Testis (tissue), 3 donors: ENCODE results near the gene SHISA7. TPM values are rescaled to one million over a fixed set of nuclear protein-coding genes. Genes with fewer than 3 reads are reported as not detected.
"Not testable (repeated sequence)": the region's sequence is repeated elsewhere in the genome, so short reads cannot be mapped to it uniquely, and the experiment has no call there.

Experiments used
- DNase-seq: peaks from one replicate; pipeline ENCODE4 v3.0.0-alpha.2; 2019
- H3K27ac ChIP-seq, 2 donors: fragments of 200-600 bp; sonication (generic); one replicate each; pipeline ENCODE4 v1.5.1; 2019
- H3K27me3 ChIP-seq: fragments of 200-600 bp; sonication (generic); one replicate; pipeline ENCODE4 v1.5.1; 2019
- H3K36me3 ChIP-seq: fragments of 200-600 bp; sonication (generic); one replicate; pipeline ENCODE4 v1.5.1; 2017; ENCODE audit warnings: low read depth; ENCODE audit errors: missing control alignments
- H3K4me1 ChIP-seq: fragments of 200-600 bp; sonication (generic); one replicate; pipeline ENCODE4 v1.5.1; 2019
- H3K4me3 ChIP-seq, 2 donors: fragments of 200-600 bp; sonication (generic); one replicate each; pipeline ENCODE4 v1.5.1; 2017 to 2019
- H3K9me3 ChIP-seq: fragments of 200-600 bp; sonication (generic); one replicate; pipeline ENCODE4 v1.5.1; 2017
- POLR2A ChIP-seq: fragments of 450-650 bp; IDR thresholded peaks from one replicate; pipeline ENCODE4 v1.6.1; 2017; ENCODE audit warnings: antibody characterized with exemption, mild to moderate bottlenecking, moderate library complexity
- WGBS, 2 donors: methylation state at CpG; one replicate each; pipeline ENCODE4 v1.1.5; 2018; 5-methylcytosine and 5-hydroxymethylcytosine counted together
- intact Hi-C: fragments of 100-400 bp; cut with DNase I; formaldehyde crosslinking; loops from one replicate; pipeline ENCODE4 v1.15.1; 2023; ENCODE audit warnings: low total_unique reads
- polyA plus RNA-seq: library from polyadenylated mRNA; stranded (reverse); fragments of 350-450 nt; fragmentation: Illumina TruSeq; extraction: RNeasy Lipid Tissue Mini Kit (QIAGEN cat#74804); gene quantifications from one replicate; pipeline ENCODE4 v1.2.3, GENCODE V29; 2014; ENCODE audit warnings: low read depth, low replicate concordance; ENCODE audit not compliant: insufficient read depth
- total RNA-seq, 2 donors: library from RNA; depleted of rRNA; stranded (reverse); fragments of >200 nt; gene quantifications; one replicate each; pipeline ENCODE4 v1.2.3, GENCODE V29; 2016
- TF ChIP-seq, protein P1 (sequence below), 3 experiments: fragments of 450-650 bp in 2 of 3; fragments of 200-600 bp in 1 of 3; sonication (generic) in 1 of 3; IDR thresholded peaks; one replicate each; pipeline ENCODE4 v1.5.1; 2016 to 2019; ENCODE audit warnings: antibody characterized with exemption in 3 of 3, mild to moderate bottlenecking in 2 of 3, moderate library complexity in 1 of 3

SHISA7 gene
- total and polyA plus RNA-seq, 3 donors from 2014 or later = 0.43 to 1.0 (median 0.45) TPM

DNA sequence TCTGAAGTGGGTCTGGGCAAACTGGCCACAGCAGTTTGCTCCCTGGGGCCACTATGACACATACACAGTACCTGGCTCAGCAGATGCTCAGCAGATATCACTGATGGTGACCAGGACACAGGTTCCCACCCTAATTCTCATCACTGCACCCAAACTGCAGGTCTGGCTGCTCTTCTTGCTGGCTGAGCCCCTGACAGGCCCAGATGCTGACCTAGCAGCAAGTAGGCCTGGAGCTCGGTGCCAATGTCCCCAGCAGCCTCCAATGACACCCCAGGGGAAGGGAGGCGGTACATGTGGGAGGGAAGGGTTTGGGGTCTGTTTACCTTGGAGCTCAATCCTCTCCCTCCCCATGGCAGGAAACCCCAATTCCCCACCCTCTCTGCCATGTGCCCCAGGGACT, 40.6 kb downstream of the SHISA7 start:
- 43 to 86% methylated on average over 1 to 2 of the region's 2 CpGs for WGBS, 2 donors
- peaks cover 18% of the 10 kb centered on the region for H3K4me1 ChIP-seq
- intact Hi-C loops = no loop called here
- H3K4me3 ChIP-seq = no peak overlapping the region
- no peak for DNase-seq
- TF ChIP-seq POLR2A = no peak
- TF ChIP-seq, protein P1, sequence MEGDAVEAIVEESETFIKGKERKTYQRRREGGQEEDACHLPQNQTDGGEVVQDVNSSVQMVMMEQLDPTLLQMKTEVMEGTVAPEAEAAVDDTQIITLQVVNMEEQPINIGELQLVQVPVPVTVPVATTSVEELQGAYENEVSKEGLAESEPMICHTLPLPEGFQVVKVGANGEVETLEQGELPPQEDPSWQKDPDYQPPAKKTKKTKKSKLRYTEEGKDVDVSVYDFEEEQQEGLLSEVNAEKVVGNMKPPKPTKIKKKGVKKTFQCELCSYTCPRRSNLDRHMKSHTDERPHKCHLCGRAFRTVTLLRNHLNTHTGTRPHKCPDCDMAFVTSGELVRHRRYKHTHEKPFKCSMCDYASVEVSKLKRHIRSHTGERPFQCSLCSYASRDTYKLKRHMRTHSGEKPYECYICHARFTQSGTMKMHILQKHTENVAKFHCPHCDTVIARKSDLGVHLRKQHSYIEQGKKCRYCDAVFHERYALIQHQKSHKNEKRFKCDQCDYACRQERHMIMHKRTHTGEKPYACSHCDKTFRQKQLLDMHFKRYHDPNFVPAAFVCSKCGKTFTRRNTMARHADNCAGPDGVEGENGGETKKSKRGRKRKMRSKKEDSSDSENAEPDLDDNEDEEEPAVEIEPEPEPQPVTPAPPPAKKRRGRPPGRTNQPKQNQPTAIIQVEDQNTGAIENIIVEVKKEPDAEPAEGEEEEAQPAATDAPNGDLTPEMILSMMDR (IDR thresholded peaks at IDR 0.05) = no peak
- no peak overlapping the region for H3K27ac ChIP-seq
- H3K27me3 ChIP-seq = no peaks in the 10 kb centered on the region
- no peaks in the 10 kb centered on the region for H3K9me3 ChIP-seq
- no peaks in the 10 kb centered on the region for H3K36me3 ChIP-seq

DNA sequence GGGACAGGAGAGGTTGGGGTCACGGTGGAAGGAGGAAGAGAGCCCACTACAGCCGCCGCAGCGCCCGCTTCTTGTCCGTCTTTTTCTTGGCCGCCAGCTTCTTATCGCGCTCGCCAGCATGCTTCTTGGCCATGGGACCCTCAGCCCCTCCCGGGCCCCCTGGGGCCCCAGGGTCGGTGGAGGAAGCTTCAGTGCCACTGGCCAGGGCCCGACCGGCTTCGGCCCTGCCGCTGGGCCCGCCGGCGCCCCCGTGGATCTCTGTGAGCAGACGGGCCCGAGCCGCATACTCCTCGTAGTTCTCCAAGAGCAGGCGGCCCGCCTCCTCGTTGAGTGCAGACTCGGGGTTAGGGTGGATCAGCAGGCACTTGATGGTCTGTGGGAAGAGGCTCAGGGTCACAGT, 41.7 kb downstream of the SHISA7 start:
- intact Hi-C loops, H3K27ac ChIP-seq, H3K36me3 ChIP-seq, DNase-seq, H3K9me3 ChIP-seq, H3K4me3 ChIP-seq, H3K27me3 ChIP-seq: not testable (repeated sequence)
- 92% methylated on average over 23 of the region's 28 CpGs; no CpG with 5 or more reads in 1 of the 2 donors for WGBS, 2 donors
- peaks cover 12% of the 10 kb centered on the region for H3K4me1 ChIP-seq

DNA sequence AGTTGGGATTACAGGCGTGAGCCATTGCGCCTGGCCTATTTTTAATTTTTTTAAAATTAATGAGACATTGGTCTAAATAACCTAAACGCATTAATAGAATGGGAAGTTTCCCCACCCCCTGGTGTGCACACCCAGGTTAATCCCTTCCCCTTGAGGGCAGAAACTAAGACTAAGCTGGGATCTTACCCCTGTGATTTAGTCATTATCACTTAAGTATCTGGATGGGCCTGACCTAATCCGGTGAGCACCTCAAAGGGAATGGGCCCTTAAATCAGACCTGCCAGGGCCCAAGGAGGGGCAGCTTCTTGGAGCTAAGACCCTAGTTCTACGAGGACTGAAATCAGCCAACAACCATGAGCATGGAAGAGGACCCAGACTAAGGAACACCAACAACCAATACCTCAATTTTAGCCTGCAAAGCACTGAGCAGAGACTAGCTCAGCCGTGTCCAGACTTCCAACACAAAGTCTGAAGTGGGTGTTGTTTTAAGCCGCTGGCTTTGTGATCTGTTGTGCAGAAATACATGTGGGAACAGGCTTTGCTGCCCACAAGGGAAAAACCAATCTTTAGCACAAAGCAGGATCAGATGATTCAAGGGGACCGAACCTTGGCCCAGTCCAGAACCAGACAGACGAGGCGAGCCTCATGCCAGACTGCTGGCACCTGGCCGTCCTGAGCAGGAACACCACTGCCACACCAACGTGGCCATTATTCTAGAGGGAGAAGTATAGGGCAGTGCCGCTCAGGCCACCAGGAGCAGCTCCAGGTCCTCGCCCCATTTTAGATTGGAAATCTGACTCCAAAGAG, 42.6 kb downstream of the SHISA7 start:
- H3K4me1 ChIP-seq = peaks cover 5% of the 10 kb centered on the region
- no peak for TF ChIP-seq POLR2A
- TF ChIP-seq, protein P1 (IDR thresholded peaks at IDR 0.05) = no peak
- H3K27me3 ChIP-seq = no peaks in the 10 kb centered on the region
- 88 to 93% methylated on average over 14 of the region's 14 CpGs for WGBS, 2 donors
- DNase-seq = no peak
- no peaks in the 10 kb centered on the region for H3K36me3 ChIP-seq
- H3K4me3 ChIP-seq = no peak overlapping the region
- no peaks in the 10 kb centered on the region for H3K9me3 ChIP-seq
- intact Hi-C loops = no loop called here
- no peak overlapping the region for H3K27ac ChIP-seq

DNA sequence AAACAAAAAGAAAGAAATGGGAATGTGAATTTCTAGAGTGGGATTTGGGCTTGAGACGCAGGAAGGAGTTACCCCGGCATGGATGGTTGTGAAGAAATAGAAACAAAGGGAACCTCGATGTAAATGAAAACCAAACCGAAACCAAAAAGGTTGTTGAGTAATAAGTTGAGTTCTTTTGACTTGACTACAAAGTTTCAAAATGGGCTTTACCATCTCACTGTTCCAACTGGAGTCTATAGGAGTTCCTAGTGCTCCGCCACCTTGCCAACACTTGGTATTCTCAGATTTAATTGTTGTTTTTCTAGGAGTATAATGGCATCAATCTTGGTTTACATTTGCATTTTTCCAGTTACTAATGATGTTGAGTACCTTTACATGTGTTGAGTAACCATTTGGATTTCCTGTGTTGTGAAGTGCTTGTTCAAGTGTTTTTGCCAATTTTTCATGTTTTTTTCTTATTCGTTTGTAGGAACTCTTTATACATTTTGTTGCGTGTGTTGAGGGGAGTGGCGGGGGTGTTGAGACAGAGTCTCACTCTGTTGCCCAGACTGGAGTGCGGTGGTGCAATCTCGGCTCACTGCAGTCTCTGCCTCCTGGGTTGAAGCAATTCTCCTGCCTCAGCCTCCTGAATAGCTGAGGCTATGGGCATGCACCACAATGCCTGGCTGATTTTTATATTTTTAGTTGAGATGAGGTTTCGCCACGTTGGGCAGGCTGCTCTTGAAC, 44.7 kb downstream of the SHISA7 start:
- intact Hi-C loops = no loop called here
- no peaks in the 10 kb centered on the region for H3K9me3 ChIP-seq
- 88 to 92% methylated on average over 12 of the region's 12 CpGs for WGBS, 2 donors
- TF ChIP-seq POLR2A = no peak
- TF ChIP-seq, protein P1 (IDR thresholded peaks at IDR 0.05) = no peak
- H3K36me3 ChIP-seq = no peaks in the 10 kb centered on the region
- H3K4me3 ChIP-seq = no peak overlapping the region
- no peak overlapping the region for H3K27ac ChIP-seq
- peaks cover 5% of the 10 kb centered on the region for H3K4me1 ChIP-seq
- no peaks in the 10 kb centered on the region for H3K27me3 ChIP-seq
- no peak for DNase-seq

DNA sequence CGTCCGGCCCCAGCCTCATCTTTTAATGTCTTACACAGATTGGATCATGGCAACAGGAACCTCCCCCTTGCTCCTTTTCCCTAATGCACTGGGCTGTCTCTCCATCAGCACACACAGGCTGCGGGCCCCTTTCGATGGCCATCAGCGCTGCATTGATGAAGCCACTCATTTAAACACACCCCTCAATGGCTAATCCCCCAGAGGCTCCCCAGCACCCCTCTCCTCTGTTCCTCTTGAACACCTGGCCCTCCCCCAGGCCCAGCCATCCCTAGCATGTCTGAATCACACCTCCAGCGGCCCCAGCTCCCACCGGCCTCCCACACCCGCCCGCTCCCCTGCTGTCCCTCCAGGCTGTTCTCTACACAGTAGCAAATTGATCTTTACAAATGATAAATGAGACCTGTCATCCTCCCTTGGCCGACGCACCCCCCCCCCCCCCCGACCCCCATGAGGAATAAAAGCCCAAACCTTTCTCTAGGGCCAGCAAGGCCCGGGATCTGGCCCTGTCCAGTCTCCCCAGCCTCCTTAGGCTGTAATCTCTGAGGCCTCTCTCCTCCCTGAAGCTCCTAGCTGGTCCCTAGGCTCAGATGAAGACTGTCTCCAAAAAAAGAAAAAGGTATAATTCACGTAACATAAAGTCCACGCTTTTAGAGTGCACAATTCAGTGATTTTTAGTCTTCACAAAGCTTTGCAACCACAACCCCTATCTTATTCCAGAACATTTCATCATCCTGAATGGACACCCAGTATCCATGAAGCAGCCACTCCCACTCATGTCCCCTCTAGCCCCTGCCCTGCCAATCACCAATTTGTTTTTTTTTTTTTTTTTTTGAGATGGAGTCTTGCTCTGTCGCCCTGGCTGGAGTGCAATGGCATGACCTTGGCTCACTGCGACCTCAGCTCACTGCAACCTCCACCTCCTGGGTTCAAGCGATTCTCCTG, 50.0 kb downstream of the SHISA7 start:
- WGBS, 2 donors = 67 to 70% methylated on average over 17 to 18 of the region's 18 CpGs
- H3K27me3 ChIP-seq = no peaks in the 10 kb centered on the region
- intact Hi-C loops = no loop called here
- peaks cover 11% of the 10 kb centered on the region for H3K4me1 ChIP-seq
- no peak for DNase-seq
- H3K9me3 ChIP-seq = no peaks in the 10 kb centered on the region
- H3K36me3 ChIP-seq = no peaks in the 10 kb centered on the region
- no peak overlapping the region for H3K27ac ChIP-seq
- H3K4me3 ChIP-seq = no peak overlapping the region
- TF ChIP-seq, protein P1 (IDR thresholded peaks at IDR 0.05) = no peak
- no peak for TF ChIP-seq POLR2A
